Measurements from ENCODE around the gene WDR4.
A peak's percentile ranks its signal among the peaks of the same experiment; 100 is the strongest.
"Not testable (repeated sequence)": the region's sequence is repeated elsewhere in the genome, so short reads cannot be mapped to it uniquely, and the experiment has no call there.

The WDR4 gene

DNA sequence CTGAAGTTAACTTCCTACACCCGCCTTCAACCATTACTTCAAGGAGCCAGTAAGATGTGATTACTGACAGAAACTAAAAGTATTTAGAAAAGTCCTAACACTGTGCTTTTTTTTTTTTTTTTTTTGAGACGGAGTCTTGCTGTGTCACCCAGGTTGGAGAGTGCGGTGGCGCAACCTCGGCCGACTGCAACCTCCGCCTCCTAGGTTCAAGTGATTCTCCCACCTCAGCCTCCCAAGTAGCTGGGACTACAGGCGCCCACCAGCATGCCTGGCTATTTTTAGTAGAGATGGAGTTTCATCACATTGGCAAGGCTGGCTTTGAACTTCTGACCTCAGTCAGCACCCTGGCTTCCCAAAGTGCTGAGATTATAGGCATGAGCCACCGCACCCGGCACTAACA, 3.5 kb downstream of the WDR4 start:
- not testable (repeated sequence) for DNase-seq (ENCODE audit: low spot score)

DNA sequence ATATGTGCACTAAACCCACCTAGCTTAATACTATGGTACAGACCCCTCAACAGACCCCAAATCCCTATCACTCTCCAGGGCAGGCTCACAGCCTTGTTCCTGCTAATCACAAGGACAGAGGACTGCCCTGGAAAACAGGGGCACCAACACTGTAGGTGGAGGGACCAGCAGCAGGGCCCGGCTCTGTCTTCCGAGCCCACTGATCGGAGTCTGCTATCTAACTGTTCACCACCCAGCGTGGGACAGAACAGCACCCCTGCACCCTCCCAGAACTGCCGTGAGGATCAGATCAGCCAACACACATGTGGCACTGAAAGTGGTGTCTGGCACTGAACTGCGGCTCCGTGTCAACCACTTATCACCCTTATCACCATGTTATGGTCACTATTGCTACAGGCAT, 6.2 kb downstream of the WDR4 start:
- DNase-seq (ENCODE audit: low spot score): no peak

DNA sequence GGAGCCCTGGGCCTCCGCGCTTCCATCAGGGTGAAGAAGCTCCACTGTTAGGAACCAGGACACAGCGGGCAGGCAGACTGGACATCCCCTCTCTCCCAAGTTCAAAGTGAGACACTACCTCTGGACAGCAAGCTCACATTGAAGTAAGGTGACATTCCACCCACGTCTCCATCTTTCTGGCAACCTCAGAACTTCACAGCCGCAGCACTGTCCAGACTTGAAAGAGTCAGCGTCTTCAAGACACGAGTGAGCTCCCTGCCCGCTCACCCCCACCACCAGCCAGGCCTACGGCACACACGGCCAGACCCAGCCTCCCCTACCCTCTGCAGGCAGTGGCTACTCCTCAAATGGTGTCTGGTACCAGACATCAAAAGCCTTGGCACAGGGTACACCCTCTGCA, 11.1 kb downstream of the WDR4 start:
- no peak for DNase-seq (ENCODE audit: low spot score)

DNA sequence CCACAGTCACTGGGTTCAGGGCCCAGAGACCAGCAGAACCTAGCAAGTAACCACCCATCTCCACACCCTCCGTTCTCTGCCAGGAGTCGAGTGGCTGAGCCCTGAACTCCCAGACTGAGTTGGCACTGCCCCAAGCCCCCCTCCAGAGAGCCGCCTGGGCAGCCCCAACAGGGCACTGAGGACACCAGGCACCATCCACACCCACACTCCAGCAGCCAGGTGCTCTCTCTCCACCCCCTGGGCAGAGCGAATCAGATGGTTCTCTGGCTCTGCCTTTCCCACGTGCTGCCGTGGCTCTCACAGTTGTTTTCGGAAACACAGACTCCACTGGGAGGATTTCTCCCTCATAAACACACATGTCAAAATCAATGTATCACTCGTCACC, 13.6 kb downstream of the WDR4 start:
- peak; percentile 50 for DNase-seq (ENCODE audit: low spot score)

DNA sequence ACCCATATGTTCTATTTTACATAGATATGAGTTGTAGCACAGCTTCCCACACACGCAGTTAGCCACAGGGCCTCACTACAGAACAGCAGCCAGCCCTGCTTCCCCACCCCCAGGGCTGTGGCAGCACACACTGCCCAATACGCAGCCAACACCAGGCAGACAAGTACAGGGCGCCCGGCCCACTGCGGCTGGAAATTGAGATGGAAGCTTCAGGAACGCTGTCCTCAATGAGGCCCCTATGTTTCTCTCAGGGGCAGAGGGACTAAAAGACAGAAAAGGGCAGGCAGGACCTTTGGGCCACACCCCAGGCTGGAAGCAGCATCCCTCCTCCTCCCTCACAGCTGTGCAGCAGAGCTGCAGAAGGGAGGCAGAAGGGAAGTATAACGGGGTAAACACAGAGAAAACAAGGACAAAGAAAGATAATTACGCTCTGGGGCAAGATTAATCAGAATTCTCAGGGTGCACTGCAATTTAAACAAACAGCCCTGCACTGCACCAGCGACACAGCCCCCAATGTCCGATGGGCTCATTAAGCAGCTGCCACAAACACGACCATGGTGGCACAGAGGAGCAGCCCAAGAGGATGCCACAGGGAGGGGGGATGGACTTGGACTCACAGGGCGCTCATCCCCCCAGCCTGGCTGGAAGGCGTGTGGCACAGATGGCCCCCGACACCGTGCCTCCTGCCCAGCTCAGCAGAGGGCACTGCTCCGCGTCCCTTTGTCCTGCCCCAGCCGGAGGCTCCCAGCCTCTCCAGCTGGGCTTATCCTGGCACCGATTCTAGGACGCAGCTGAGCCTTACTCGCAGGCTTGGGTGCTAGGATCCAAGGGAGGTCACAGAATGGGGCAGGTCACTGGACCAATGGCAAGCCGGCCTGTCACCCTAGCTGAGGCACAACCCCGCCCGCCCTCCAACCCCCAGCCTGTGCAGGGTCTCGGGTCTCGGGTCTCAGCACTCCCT, 14.2 kb downstream of the WDR4 start:
- peak; percentile 66 for DNase-seq (ENCODE audit: low spot score)

DNA sequence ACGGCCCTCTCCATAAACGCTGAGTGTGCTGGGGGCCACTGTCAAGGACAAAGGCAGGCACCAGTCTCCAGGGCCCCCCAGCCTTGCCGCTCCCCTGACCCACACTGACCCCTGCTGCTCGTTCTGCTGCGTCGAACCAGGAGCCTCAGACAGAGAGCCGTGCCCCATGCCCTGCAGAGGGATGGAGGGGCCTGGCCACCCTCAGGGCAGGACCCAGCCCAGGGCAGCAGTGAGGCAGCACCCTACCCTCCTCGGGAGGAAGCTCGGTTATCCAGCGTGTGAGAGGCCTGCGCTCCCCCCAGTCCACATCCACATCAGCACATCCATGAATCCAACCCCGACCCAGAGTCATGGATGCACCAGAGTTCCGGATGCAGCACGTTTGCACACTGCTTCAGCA, 15.1 kb downstream of the WDR4 start:
- DNase-seq (ENCODE audit: low spot score): no peak

DNA sequence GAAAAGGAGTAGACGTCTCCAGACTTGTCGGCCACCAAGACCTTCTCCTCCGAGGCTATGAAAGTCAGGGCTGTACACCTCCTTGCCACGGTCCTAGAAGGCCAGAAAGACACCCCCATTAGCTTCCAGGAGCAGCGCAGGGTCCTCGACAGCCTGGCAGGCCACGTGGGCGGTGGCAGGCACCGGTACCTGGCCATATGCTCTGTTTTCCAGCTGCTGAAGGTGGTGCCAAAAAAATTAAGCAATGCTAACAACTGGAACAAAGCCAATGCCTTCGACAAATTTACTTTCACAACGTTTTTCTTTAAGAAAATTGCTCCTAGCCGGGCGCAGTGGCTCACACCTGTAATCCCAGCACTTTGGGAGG, 15.9 kb downstream of the WDR4 start:
- DNase-seq (ENCODE audit: low spot score): no peak

DNA sequence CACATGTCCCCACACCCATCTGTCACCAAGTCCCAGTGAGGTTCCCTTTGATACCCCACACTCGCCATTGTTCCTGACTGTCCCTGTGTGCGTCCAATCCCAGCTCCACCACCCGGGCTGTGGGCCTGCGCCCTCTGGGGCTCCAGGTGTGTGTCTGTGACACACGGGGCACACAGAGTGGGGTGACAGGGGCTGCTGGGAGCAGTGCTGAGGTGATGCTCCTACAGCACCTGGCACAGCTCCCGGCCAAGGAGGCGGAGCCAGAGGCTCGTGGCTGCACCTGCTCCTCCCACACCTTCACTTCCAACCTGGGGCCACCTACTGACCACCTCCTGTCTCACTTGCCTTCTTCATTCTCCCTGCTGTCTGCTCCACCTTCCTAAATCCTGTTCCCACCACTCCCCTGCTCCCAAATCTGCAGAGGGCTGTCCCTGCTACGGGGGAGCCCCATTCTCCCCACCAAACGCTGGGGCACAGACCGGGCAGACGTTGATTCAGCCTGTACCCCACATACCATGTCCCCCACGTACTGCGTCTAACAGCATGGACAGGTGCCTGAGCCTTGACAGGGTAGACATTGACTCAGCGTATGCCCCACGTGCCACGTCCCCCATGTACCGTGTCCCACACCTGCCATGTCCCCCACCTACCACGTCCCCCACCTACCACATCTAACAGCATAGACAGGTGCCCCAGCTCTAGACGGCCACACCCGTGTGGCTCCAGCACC, 16.4 kb downstream of the WDR4 start:
- DNase-seq (ENCODE audit: low spot score): no peak

DNA sequence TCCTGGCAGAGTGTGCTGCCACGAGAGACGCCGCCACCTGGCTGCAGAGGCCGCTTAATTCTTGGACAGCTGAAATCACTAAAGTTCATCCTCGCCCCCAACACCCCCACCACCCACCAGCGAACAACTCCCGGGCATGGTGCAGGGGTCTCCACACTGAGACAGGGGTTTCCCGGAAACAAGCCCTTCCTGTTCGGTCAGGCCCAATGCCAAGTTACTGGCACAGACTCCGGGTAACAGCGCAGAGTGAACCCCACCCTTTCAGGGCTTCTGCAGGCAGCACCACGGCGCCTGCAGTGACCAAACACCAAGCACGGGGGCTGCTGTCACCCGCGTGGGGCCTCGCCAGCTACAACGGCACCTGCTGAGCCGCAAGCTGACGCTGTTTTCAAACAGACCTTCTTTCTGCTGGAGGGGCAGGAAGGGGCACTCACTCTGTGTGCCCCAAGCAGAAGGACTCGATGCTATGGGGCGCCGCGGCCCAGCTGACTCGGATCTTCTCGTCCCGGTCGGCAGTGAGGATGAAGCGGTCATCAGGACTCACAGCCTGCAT, 17.4 kb downstream of the WDR4 start:
- DNase-seq (ENCODE audit: low spot score): no peak

DNA sequence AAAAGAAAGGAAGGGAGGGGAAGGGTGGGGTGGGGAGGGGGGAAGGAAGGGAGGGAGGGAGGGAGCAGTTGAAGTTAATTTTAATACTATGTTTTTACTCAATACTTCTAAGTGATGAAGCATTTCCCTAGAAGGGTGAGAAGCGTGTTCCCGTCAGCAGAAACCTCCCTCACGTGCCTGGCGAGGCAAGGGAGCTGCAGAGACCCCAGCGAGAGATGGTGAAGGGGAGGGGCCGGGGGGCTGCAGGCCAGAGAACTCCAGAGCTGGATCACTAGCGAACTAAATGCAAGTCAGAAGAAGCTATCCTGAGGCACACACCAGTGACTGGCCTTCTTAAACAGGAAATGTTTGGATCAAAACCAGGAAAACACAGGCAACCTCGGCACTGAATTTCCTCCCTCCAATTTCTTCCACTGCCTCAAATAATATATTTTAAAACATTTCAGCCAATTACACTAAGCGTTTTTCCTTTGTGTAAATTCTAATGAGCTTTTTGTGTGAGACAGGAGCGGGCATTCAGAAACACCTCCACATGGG, 18.0 kb downstream of the WDR4 start:
- peak; percentile 23 for DNase-seq (ENCODE audit: low spot score)

DNA sequence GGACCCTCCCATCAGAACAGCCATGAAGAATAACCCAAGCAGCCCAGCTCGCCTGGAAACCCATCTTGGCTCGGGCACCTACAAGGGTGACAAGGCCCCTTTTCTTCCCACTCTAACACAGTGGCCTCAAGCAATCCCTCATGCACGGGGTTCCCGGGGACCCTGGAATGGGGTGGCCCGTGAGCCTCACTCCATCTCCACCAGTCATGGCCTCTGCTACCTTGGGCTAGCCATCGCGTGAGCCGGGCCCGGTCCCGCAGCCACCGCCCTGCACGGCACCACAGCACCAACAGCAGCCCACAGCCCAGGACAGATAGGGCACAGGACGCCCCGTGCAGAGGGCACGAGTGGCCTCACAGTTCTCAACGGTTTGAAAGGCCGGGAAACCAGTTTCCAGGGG, 19.0 kb downstream of the WDR4 start:
- no peak for DNase-seq (ENCODE audit: low spot score)

DNA sequence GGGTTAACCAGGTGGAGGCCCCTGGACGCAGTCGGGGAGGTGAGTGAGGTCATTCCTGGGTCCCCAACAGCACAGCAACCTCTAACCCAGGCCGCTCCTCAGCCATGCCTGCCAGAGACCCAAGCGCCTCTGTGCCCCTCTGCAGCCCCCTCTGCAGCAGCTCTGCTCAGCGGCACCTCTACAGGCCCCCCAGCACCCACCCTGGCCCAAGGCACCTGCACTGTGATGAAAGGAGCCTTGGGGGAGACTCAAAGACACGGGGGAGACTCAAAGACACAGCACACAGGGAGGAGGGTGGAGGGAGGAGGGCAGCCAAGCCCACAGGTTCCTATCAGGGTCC, 19.5 kb downstream of the WDR4 start:
- no peak for DNase-seq (ENCODE audit: low spot score)

DNA sequence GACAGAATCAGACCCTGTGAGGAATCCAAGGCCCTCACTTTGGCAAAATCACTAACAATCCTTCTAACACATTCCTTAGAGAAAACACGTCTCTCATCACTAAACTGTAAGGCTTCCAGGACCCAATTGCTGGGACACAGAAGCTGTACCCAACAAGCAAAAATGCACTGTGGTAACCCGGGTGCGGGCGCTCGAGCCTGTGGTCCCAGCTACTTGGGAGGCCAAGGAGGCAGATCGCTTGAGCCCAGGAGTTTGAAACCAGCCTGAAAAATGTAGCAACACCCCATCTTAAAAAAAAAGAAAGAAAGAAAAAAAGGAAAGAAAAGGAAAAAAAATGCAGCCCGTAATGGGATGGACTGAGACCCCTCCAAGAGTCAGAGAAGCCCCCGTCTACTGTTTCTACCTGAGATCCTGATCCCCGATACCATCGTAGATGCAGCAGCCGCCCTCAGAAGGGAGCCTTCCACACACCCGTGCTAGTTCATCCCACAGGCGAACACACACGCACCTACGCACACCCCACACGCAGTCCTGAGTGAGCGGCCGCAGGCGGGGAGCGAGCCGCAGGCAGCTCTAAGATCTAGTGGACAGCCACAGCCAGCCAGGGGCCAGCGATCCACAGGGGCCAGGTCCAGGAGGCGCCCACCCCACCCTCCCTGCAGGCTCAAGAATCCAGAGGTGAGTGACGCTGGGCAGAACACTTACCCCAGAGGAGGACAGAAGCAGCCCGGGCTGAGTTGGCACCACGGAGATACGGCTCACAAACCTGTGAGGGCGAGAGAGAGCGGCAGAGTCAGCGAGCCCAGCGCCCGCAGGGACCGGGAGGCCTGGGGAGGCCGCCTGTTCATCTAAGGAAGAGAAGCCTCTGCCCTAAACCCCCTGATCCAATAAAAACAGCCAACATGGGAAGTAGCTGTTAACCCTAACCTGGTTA, 20.1 kb downstream of the WDR4 start:
- no peak for DNase-seq (ENCODE audit: low spot score)

DNA sequence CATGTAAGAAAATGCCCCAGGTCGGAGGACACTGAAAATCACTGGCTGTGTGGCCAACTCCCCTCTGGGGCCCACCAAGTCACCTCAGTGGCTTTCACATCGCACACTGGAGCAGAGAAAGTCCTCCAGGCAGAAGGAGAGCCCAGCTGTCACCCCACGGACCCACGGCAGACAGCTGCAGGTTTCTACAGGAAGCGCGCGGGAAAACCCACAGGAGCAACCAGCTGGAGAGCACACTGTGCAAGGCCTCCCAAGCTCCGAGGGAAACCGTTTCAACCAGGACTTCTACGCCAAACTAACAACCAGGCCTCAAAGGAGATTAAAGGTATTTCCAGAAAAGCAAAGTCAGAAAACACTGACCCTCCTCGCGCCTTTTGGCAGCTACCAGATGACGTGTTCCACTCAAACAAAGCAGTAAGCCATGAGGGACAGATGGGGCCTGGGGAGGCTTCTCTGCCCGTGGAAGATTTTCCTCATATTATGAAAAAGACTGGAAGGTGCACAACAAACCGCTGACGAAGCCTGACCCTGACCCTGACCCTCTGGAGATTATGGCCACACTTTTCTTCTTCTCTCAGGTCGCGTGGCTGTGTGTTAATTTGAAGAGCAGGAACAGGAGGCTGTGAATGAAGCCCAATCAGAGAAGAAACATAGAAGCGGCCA, 21.0 kb downstream of the WDR4 start:
- DNase-seq (ENCODE audit: low spot score): no peak

DNA sequence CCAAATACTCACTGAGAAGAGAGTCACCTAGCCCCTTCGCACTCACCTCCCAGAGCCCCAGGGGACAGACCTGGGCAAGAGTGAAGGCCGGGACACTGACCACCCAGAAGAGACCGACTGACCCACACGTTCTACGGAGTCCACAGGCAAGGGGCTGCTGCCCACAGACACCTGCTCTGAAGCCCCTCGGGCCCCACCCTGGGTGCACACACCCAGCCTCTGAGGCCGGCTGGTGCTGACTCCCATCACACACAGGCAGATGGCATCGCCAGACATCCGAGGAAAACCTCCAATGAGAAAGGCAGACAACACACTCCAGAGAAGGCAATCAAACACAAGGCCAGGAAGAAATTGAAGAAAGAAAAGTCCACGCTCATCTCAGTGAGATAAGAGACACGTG, 22.1 kb downstream of the WDR4 start:
- DNase-seq (ENCODE audit: low spot score): no peak

DNA sequence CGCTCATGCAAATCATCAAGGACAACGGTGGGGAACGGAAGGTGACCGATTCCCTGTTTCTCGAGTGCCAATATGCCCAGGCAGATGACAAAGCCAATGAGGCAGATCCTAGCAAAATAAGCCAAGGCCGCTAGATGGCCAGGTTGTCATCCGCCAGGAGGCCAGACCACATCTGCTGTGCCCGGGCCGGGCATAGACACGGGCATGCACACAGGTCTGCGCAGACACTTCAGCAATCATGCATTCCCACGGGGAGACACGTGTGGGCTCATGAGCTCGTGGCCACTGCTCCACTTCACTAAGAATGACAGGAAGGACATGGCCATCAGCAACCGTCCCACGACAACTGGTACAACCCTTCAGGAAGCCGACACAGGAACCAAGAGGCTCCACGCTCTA, 23.4 kb downstream of the WDR4 start:
- DNase-seq (ENCODE audit: low spot score): no peak

DNA sequence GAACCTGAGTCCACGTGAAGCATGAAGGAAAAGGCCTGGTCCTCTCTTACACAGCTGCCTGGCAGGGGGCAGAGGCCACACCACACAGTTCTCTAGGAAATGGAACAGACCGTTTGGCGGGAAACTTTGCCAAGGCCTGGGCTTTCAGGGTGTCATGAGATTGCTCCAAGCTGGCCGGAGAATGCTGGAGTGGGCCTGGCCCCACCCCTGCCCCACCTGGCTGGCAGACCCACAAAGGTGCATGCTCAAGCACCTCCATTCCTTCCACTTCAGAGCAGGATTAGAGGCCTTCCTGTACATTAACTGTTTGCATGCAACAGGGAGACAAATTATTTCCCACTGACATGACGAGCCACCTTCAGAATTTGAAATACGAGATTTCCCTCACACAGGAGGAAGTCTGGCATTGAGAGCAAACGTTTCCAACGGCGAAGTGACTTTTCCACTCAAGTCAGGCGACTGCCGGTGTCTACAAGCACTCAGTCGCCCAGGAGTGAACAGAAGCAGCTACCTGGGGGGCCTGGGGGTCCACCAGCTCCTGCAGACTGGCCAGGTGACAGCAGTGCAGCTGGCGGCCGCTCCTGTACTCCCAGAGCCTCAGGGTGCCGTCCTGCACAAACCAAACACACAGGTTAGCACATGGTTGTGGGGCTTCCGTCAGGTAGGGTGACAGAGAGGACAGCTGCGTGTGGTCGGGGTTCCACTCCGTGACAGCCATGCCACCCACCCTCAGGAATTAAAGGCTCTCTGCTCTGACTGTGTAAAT, 24.0 kb downstream of the WDR4 start:
- no peak for DNase-seq (ENCODE audit: low spot score)

DNA sequence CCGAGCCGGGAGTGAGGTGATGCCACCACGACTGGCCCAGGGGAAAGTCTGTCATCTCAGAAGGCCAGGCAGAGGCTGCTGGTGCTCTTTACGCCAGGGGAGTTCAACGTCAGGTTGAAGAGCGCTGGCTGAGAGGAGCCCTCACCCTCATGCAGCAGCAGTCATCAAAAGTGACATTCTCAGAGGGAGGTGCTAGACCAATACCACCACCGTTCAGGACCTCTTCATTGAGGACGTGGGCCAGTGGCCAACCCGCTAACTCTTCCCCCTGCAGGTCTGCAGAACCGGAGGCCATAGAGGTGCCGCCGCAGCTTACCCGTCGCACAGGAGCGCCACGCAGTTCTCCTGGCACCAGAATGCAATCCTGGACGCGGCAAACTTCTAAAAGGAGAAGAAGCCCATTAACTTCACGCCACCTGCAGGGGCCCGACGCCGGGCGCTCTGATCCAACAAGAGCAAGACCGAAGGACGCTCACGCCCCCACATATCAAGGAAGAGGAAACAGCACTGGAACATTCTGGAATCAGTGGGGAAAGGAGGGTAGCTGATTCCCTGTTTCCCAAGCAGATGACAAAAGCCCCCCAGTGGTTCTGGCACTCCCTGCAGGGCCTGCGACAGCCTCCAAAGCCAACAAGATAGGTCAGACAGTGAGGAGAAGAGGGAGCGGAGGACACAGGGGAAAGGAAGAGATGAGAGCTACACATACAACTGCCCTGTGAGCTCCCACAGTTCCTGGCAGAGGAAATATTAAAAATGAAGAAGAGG, 24.9 kb downstream of the WDR4 start:
- DNase-seq (ENCODE audit: low spot score): no peak

DNA sequence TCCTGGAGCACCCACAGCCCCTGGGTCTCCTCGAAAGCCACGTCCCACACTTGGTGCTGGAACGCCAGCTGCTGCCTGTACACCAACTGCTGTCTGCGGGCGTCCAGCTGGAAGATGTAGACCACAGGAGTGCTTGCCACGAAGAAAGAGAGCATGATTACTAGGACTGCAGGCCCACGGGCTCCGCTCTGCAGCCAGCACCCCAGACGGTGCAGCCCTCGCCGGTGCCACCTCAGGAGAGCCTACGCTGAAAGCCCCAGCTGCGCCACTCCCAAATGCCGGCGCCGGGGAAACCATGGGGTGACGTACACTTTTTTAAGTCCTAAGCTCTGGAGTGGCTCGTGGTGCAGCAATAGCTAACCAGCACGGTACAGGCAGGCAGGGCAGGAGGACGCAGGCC, 25.7 kb downstream of the WDR4 start:
- no peak for DNase-seq (ENCODE audit: low spot score)

All from Ammon's horn (tissue), 1 donor.